MV-4-11 (cell line): ENCODE measurements around the gene CEP112.

Experiments
- DNase-seq: peaks from one replicate; lab custom pipeline; 2025; lab: John Stamatoyannopoulos, UW

Gene CEP112

DNA sequence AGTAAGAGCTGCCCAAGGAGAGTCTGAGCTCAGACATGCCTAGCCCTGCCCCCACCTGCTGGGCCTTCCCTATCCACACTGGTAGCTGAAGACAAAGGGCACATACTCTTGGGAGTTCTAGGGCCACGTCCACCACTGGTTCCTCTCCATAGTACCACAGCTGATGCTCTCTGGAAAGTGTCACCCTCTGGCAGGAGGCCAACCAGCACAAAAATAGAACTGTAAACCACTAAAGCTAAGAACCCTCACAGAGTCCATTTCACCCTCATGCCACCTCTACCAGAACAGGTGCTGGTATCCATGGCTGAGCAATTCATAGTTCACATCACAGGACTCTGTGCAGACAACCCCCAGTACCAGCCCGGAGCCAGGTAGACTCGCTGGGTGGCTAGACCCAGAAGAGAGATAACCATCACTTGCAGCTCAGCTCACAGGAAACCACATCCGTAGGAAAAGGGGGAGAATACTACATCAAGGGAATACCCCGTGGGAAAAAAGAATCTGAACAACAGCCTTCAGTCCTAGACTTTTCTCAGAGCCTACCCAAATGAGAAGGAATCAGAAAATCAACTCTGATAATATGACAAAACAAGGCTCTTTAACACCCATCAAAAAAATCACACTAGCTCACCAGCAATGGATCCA is 115.3 kb downstream of the CEP112 start:
- DNase-seq = no peak

DNA sequence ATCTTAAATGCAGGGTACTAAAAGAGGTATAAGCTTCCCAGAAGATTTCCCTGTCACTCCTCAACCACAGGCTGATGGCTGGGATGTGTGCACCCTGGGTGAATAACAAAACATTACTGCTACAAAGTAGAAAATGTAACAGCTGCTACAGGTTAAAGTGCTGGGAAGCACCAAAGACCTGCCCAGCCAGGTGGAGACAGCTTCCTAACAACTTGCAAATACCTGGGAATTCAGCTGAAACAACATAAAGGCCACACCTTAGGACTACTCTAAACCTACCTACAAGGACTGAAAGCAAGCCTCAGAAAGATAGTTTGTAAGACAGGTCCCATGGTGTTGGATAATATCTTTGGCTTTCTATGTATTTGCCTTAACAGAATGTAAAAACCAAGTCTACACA is 118.5 kb downstream of the CEP112 start:
- no peak for DNase-seq

DNA sequence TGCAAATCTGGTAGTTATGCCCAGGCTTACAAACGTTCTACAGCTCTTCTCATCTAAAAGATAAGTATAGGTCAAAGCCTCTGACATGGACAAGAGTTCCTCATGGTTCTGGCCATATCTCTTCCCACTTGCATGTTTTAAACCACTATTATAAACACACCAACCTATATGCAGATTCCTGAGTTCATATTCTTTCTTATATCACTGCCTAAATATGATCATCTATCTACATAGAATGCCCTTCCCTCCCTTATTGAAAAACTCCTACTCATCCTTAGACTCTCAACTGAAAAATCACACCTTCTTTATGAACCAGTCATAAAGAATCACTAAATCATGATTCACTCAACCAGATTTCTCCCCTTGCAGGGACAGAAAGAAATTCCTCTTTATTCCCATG is 128.2 kb downstream of the CEP112 start:
- DNase-seq = no peak

DNA sequence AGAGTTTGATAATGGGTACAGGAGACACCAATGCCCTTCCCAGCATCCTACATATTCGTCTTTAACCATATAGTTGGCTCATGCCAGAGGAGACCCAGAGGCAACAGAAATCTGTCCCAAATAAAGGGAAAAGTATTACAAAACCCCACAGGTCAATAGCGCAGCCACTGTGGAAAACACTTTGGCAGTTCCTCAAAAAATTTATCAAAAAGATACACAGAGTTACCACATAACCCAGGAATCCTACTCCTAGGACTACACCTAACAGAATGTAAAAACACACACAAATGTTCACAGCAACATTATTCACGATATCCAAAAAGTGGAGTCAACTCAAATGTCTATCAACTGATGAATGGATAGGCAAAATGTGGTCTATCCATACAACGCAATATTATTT is 135.8 kb downstream of the CEP112 start:
- no peak for DNase-seq

DNA sequence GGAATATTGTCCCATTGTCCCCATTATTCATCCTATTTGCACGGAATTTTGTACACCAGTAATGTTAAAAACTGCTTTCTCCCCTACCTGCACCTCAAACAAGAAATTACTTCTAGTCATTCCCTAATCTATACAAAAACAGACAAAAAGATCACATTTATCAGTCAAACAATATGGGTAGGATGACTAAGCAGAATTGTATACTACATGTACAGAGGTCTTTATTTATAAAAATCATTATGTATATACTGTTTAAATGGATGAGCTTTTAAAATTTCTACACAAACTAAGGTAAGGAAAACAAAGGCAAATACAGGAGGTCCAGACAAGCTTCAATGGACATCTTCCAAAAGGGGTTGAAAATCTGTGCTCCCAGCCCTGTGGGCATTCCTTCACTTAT is 137.7 kb downstream of the CEP112 start:
- DNase-seq = no peak

DNA sequence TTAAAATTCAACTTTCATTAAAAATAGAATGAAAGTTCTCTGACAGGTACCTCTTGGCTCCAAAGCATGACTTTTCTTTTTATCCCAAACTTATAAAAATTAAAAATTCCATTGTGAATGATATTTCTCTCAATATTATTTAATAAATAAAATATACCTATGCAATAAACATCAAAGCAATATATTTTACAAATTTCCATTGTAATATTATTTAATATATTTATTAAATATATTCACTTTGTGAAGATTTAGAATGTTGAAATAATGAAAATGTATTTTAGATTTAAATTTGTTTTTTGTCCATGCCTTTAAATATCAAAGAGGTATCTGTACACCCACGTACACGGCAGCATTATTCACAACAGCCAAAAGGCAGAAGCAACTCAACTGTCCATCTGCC is 147.8 kb downstream of the CEP112 start:
- DNase-seq = no peak

DNA sequence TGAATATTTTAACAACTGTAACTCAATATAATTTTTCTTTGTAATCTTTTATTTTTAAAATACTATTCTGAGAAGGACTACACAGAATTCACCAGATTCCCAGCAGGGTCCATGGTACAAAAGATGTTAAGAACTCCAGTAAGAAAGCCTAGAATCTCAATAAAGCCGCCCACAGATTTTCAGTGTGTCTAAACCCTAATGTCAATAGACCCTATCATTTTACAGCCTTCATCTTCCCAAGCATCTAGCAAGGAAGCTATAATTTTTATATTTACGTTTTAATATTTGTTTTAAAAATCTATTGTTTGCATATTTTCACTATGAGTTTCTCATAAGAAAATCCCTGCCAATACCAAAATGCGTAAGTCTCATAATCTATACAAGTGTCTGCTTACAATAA is 148.5 kb downstream of the CEP112 start:
- DNase-seq = no peak

DNA sequence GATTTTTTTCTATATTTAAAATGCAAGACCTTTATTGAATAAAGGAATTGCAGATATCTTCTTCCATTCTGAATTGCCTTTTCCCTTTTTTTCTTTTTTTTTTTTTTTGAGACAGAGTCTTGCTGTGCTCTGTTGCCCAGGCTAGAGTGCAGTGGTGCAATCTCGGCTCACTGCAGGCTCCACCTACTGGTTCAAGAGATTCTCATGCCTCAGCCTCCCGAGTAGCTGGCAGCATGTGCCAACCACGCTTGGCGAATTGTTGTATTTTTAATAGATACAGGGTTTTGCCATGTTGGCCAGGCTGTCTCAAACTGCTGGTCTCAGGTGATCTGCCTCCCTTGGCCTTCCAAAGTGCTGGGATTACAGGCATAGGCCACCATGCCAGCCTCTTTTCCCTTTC is 151.5 kb downstream of the CEP112 start:
- no peak for DNase-seq

DNA sequence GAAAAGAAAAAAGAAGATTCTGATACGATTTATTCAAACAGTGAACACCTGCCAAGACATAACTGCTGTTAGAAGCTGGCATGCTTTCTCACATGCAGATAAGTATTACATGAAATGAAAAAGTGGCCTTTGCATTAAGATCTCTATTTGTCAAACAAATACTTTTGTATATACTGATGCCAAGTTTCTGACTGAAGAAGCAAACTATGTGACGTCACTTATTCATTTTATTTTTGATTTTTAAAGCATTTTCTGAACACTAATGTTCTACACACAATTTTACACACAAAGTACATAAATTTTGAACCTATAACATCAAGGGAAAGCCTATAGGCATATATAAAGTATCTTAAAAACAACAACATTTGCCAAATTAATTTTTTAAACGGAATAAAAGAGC is 153.8 kb downstream of the CEP112 start:
- DNase-seq = no peak

DNA sequence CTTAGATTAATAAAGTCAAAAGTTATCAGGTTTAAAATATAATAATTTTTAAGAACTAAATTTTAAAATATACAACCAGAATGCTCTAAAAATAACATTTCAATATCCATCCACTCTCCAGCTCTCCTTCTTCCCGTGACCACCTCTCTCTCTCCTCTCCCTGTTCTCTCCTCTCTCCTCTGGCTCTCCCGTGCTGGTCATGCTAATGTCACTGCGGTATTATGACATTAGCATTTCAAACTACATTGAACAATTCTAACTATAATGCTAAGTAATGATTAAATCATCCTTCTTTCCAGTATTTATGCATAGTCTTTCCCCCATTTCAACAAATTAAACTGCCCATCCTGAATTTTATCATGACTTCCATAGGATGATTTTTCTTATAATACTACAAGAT is 154.7 kb downstream of the CEP112 start:
- no peak for DNase-seq

DNA sequence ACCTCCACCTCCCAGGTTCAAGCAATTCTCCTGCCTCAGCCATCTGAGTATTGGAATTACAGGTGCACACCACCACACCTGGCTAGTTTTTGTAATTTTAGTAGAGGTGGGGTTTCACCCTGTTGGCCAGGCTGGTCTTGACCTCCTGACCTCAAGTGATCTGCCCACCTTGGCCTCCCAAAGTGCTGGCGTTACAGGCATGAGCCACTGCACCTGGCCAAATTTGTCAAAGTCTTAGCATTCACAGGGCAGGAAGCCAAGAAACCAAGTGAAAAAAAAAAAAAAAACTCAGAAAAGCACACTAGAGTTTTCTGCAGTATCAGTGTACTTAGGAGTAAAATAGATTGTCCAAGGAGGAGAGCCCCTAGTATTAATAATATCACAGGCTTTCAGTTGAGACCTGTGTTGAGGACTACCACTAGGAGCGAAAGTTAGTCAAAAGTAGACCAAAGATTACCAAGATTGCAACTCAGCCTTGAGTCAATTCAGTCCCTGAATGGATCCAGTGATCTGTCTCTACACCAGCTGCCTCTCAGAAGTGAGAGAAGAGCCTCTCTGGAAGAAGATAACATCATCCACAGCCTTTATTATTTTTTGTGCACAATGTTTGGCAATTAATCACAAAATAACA is 159.7 kb downstream of the CEP112 start:
- no peak for DNase-seq

DNA sequence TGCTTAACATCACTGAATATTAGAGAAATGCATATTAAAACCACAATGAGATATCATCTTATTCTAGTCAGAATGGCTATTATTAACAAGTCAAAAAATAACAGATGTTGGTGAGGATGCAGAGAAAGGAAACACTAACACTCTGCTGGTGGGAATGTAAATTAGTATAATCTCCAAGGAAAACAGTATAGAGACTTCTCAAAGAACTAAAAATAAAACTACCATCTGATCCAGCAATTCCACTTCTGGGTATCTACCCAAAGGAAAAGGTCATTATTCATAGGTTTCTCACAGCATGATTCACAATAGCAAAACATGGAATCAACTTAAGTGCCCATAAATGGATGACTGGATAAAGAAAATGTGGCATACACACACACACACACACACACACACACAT is 166.4 kb downstream of the CEP112 start:
- DNase-seq = no peak

DNA sequence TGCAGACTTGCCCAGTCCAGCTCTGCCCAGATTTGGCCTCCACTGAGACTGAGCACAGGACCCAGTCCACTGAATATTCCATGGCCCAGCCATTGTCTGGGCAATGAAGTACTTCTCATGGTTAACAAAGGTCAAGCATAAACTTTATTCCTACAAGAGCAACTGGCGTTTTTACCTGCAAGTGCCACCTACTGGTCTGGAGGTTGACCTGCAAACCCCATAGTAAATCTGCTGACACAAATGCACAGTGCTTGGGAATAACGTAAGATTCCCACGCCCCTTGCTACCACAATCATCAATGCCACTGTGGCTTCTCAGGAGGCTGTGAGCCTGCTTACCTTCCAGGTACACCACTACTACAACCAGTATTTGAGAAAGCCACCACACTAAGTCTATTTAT is 170.2 kb downstream of the CEP112 start:
- DNase-seq = no peak

DNA sequence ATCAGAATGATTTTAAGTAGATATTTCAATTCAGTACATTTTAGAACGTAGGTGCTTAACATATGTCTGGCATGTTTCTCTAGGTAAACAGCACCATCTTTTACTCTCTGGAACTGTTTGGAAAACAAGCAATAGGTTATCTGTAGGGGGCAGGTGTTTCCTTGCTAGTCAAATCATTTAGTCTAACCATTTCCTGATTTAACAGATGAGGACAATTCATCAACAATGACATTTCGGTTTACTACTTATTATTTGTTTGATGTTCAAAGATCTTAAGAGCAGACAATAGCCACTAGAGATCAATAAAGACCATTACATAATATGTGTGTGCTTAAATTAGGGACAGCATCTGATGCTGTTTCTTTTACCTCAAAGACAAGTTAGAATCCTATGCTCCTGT is 173.1 kb downstream of the CEP112 start:
- no peak for DNase-seq

DNA sequence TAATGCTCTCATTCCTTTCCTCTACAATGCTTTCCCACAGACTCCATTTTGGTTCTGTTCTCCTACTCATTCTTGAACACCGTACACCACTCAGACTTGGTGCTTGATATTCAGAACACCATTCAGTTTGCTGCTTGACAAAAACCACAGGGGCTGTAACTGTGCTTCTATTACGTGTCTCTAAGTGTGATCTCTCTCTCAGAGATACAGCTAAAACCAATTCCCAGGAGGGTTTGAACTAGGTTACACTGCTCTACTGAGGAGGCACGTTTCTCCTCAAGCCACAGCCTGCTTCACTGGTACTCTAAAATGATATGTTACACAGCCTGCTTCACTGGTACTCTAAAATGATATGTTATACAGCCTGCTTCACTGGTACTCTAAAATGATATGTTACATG is 175.7 kb downstream of the CEP112 start:
- DNase-seq = no peak

DNA sequence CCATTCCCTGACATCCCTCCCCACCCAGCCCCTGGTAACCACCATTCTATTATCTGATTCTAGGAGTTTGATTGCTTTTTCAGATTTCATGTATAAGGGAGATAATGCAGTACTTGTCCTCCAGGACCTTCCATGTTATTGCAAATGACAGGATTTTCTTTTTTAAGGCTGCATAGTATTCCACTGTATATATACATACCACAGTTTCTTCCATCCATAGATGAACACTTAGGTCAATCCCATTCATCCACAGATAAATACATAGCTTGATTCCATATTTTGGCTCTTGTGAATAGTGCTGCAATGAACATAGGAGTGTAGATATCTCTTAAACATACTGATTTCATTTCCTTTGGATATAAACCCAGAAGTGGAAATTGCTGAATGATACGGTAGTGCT is 183.3 kb downstream of the CEP112 start:
- DNase-seq = no peak

DNA sequence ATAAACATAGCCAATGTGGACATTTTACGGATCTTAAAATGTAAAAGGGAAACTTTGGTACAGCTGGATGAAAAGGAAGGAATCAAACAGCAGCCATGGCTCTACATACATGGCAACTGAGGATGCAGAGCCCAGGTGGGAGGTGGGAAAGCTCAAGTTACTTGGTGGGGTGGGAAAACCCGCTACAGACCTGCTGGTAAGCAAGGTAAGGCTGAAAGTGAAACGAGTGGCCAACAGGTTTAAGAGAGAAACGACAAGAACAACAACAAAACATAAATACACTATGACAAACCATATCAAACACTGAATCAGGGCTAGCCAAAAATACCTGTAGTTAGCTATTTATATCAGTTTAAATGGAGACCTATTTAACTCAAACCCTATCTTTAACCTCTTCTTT is 185.3 kb downstream of the CEP112 start:
- no peak for DNase-seq

DNA sequence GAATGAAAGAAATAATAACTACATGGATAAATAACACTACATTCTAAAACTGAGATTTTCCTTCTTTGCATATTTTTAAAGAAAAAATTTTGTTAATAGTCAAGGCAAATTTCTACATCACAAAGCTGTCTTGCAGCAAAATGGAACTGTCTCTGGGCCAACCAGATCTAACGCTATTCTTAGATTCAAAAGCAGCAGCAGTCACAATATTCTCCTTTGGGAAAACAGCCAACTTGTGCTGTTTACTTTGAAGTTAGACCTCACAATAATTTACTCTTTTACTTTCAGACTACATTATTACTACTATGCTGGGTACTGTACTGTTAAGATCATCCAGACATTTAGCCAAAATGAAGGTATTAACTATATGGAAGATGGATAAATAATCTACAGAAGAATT is 189.1 kb downstream of the CEP112 start:
- DNase-seq = no peak

DNA sequence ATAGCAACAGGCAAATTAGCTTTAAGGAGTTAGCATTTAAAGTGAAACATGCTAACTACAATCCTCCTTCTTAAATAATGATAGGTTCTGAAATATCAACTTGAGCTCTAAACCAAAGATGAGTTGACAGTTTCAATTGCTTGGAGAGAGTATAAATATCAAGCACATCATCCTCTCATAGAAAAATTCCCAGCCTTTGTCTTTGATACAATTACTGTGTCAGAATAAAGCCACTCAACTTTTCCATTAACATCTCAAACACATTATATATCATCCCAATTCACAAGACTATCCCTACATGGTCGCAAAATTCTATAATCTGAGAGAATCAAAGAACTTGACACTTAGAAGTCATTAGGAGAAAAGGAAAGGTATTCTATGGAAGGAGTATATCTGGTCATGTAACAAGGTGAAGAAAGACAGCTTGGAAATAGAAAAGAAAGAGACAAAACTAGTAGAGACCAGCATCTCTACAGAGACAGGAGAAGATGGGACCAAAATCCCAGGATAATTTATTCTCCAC is 189.8 kb downstream of the CEP112 start:
- DNase-seq = no peak

DNA sequence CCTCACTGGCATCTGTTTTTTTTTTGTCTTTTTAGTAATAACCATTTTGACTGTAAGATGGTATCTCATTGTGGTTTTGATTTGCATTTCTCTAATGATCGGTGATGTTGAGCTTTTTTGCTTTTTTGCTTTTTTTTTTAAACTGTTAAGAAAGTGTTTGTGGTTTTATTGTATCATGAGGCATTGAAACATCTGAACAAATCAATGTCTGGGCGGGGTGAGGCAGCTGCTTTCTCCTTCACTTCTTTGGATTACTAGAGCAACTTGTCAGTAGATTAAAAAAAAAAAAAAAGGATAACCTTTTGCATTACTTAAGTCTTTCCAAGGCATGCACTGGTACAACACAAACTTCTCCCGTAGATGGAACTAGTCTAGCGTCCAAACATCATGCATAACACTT is 191.7 kb downstream of the CEP112 start:
- DNase-seq = no peak

DNA sequence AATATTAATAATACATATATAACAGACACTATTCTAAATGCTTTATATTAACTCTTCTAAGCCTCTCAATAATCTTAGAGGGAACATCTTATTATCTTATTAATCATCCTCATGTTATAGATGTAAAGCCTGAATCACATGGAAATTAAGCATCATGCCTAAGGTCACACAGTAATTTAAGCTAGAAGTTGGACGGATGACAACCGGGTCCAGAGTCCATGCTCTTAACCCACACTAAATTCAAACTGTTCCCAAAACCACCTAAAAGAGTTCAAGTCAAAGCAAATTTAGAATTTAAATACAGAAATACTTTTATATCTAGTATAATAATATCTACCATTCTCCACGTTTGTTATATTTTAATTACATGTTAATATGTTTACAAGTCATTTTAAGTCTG is 193.3 kb downstream of the CEP112 start:
- DNase-seq = no peak

DNA sequence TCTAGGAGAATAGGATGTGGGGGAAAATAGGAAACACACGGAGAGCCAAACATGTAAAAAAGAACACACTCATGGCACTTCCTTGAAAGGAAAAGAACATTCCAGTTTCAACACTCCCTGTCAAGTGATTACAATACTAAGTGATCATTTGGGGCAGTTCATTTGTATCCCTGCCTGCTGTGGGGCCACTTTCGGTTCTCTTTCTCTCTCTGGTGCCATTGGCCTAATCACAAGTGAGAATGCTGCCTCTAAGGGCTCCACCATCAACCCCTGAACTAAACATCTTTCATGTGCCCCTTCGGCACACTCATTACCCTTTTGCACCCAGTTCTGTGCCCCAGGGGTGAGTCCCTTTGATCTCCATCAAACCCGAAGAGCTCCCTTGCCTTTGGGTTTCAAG is 197.3 kb downstream of the CEP112 start:
- peak; percentile 14 for DNase-seq

DNA sequence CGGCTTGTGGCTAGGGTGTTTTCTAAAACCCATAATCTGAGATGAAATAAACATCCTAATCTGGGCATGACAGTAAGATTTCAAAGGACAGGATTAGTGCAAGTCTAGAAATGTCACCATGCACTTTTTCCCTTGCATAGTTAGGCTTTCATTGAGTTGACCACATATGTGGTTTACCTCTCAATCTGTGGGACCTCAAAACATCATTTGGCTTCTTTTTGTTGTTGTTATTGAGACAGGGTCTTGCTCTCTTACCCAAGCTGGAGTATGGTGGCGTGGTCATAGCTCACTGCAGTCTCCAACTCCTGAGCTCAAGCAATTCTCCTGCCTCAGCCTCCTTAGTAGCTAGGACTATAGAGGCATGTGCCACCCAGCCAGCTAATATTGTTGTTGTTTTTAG is 197.8 kb downstream of the CEP112 start:
- no peak for DNase-seq

DNA sequence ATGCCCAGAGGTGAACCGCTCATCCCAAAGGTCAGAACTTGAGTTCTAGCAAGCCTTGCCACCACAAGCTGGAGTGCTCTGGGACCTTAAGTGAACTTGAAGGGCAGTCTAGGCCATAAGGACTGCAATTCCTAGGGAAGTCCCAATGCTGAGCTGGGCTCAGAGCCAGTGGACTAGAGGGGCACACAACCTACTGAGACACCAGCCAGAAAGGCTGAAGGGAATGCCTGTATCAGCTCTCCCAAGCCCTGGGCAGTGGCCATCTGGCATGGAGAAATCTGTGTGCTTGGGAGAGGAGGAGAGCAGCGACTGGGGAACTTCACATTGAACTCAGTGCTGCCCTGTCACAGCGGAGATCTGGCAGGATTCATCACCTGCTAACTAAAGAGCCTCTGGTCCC is 201.3 kb downstream of the CEP112 start:
- no peak for DNase-seq
